HG03045 (cell line): Measurements from ENCODE around the gene MACROD2.

Experiments used
- ATAC-seq: cut with Tn5 transposase; IDR thresholded peaks from one replicate; pipeline ENCODE4 v1.9.1; 2021; ENCODE audit warnings: mild to moderate bottlenecking, moderate library complexity; ENCODE audit not compliant: unreplicated experiment

The MACROD2 gene

GRCh38 chr20:15222502-15223330, 1227.4 kb downstream of the MACROD2 start:
- no peak for ATAC-seq

GRCh38 chr20:15224199-15224598, 1228.9 kb downstream of the MACROD2 start:
- ATAC-seq: no peak

- no peak for ATAC-seq
Measured at GRCh38 chr20:15227102-15227501, 1231.8 kb downstream of the MACROD2 start.

GRCh38 chr20:15232243-15232642, 1236.9 kb downstream of the MACROD2 start:
- no peak for ATAC-seq

GRCh38 chr20:15235471-15236198, 1240.3 kb downstream of the MACROD2 start:
- no peak for ATAC-seq

- peak; percentile 74 for ATAC-seq
Measured at GRCh38 chr20:15236812-15237211, 1241.5 kb downstream of the MACROD2 start.

- ATAC-seq: no peak
Measured at GRCh38 chr20:15239542-15240206, 1244.4 kb downstream of the MACROD2 start.

- no peak for ATAC-seq
Measured at GRCh38 chr20:15240801-15241200, 1245.5 kb downstream of the MACROD2 start.

GRCh38 chr20:15241681-15242080, 1246.4 kb downstream of the MACROD2 start:
- no peak for ATAC-seq

GRCh38 chr20:15242773-15243172, 1247.5 kb downstream of the MACROD2 start:
- no peak for ATAC-seq

- ATAC-seq: no peak
Measured at GRCh38 chr20:15245896-15246295, 1250.6 kb downstream of the MACROD2 start.

GRCh38 chr20:15248618-15249395, 1253.5 kb downstream of the MACROD2 start:
- no peak for ATAC-seq

GRCh38 chr20:15251171-15251570, 1255.9 kb downstream of the MACROD2 start:
- no peak for ATAC-seq

- ATAC-seq: no peak
Measured at GRCh38 chr20:15252304-15252703, 1257.0 kb downstream of the MACROD2 start.

GRCh38 chr20:15253431-15253830, 1258.1 kb downstream of the MACROD2 start:
- no peak for ATAC-seq

GRCh38 chr20:15256676-15257568, 1261.6 kb downstream of the MACROD2 start:
- ATAC-seq: no peak

- no peak for ATAC-seq
Measured at GRCh38 chr20:15257569-15257870, 1262.2 kb downstream of the MACROD2 start.

GRCh38 chr20:15265581-15266309, 1270.4 kb downstream of the MACROD2 start:
- ATAC-seq: no peak

GRCh38 chr20:15267935-15268334, 1272.6 kb downstream of the MACROD2 start:
- no peak for ATAC-seq
